ENCODE measurements around the gene CLCA2. TPM values are rescaled to one million over a fixed set of nuclear protein-coding genes. Genes with fewer than 3 reads are reported as not detected.

Gene CLCA2
- total and polyA plus RNA-seq, 12 donors = 0.11 to 1.1 (median 0.25) TPM; not detected in 2

DNA sequence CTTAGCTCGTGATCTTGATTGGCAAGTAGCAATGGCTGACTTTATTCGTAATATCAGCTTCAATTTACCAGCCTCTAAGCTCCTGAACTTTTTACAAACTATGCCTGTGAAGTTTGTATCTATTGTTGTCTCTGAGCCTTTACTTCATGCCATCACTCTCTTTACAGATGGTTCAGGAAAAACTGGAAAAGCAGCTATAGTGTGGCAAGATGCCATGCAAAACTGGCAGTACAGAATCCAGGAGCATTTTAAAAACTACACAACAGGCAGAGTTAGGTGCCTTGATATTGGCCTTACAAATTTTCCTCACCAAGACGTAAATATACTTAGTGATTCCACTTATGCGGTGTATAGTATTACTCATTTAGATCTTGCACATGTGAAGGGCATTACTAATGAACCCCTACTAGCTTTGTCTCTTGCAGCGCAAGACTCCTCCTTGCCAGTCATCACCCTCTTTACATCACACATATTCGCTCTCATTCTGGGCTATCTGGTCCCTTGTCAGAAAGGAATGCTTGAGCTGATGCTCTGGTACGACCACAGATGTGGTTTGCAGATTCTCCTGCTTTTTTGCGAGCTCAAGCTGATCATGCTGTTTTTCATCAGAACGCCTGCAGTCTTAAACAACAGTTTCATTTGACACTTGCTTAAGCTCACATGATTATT is 81.1 kb downstream of the CLCA2 start:
- TF ChIP-seq POLR2A (IDR thresholded peaks at IDR 0.05) = no peak
- TF ChIP-seq CTCF (IDR thresholded peaks at IDR 0.05) = no peak
- WGBS, 4 donors = 87 to 93% (median 89%) methylated on average over 9 of the region's 9 CpGs
- Histone ChIP-seq H3K4me1 (replicated peaks in 1 of 2) (peaks cover 0 to 13% of the 10 kb centered on the region in 2 donors), H3K36me3 (replicated peaks in 1 of 2) (no peaks in the 10 kb centered on the region), H3K27ac (no peak overlapping the region), H3K9me3 (replicated peaks in 1 of 3) (no peaks in the 10 kb centered on the region), H3K4me3 (no peak overlapping the region), H3K27me3 (no peaks in the 10 kb centered on the region)
- intact Hi-C loops (cut with DNase I) = loop anchor here (5.0 to 10.0 kb wide), 2 partner anchors 128 to 130 kb away; no protein-coding TSS in a partner anchor
- no peak for DNase-seq

- WGBS, 4 donors = 66 to 86% (median 79%) methylated on average over 4 of the region's 4 CpGs
- H3K4me3 ChIP-seq = no peak overlapping the region
- H3K27me3 ChIP-seq = no peaks in the 10 kb centered on the region
- peaks cover 0 to 13% of the 10 kb centered on the region in 2 donors for H3K4me1 ChIP-seq (replicated peaks in 1 of 2)
- no peak for DNase-seq
- intact Hi-C loops (cut with DNase I) = loop anchor here (5.0 to 10.0 kb wide), 2 partner anchors 128 to 131 kb away; no protein-coding TSS in a partner anchor
- no peaks in the 10 kb centered on the region for H3K9me3 ChIP-seq (replicated peaks in 1 of 3)
- H3K36me3 ChIP-seq (replicated peaks in 1 of 2) = no peaks in the 10 kb centered on the region
- TF ChIP-seq POLR2A (IDR thresholded peaks at IDR 0.05) = no peak
- no peak for TF ChIP-seq CTCF (IDR thresholded peaks at IDR 0.05)
- no peak overlapping the region for H3K27ac ChIP-seq
Observed at GRCh38 chr1:86505564-86505902, 81.6 kb downstream of the CLCA2 start.

Other genes with a start within 250 kb of the CLCA2 start
- 100 to 1,000 TPM in 1 of 9 donors, 10 to 100 TPM in 8; 10.2 to 117 (median 33.0) TPM for gene ODF2L, start 27.8 kb upstream of the CLCA2 start, total RNA-seq
- gene ODF2L, start 27.8 kb upstream of the CLCA2 start, polyA plus RNA-seq = 100 to 1,000 TPM in 1 of 3 donors, 10 to 100 TPM in 2; 32.7 to 277 (median 81.9) TPM
- under 1 TPM in 3 of 9 donors, not detected in 6; 0.14 to 0.22 (median 0.15) TPM for gene CLCA1, start 44.8 kb downstream of the CLCA2 start, total RNA-seq
- gene CLCA1, start 44.8 kb downstream of the CLCA2 start, polyA plus RNA-seq = under 1 TPM in 1 of 3 donors, not detected in 2; 0.08 TPM
- gene CLCA4, start 122.9 kb downstream of the CLCA2 start, total RNA-seq = under 1 TPM in 1 of 9 donors, not detected in 8; 0.07 TPM
- under 1 TPM in 2 of 3 donors, not detected in 1; 0.20 to 0.24 TPM for gene CLCA4, start 122.9 kb downstream of the CLCA2 start, polyA plus RNA-seq